Endothelial cell of umbilical vein (primary cell): ENCODE measurements around the gene ITGA5.

ENCODE experiments used
- CTCF ChIP-seq, 2 donors: IDR thresholded peaks; 1 replicate in 1 of 2; 2 replicates in 1 of 2; pipeline ENCODE4 v1.5.1; 2011; ENCODE audit warnings: low read length in 2 of 2, mild to moderate bottlenecking in 2 of 2, moderate library complexity in 2 of 2, control low read depth in 1 of 2, inconsistent platforms in 1 of 2, low read depth in 1 of 2; ENCODE audit not compliant: insufficient read depth in 1 of 2; ENCODE audit errors: extremely low read depth in 1 of 2
- EZH2 ChIP-seq: IDR thresholded peaks from 2 replicates; pipeline ENCODE4 v1.6.1; 2012; ENCODE audit warnings: borderline replicate concordance, low read depth, mild to moderate bottlenecking, moderate library complexity, low read length, inconsistent platforms; ENCODE audit not compliant: severe bottlenecking
- FOS ChIP-seq: IDR thresholded peaks from 2 replicates; pipeline ENCODE4 v1.6.1; 2011; ENCODE audit warnings: mild to moderate bottlenecking, low read length, moderate library complexity, borderline replicate concordance; ENCODE audit not compliant: insufficient read depth
- GATA2 ChIP-seq: IDR thresholded peaks from 2 replicates; pipeline ENCODE4 v1.7.0; 2011; ENCODE audit warnings: low read depth, mild to moderate bottlenecking, moderate library complexity, mixed read lengths, low read length; ENCODE audit not compliant: insufficient read length, insufficient read depth
- JUN ChIP-seq: IDR thresholded peaks from 2 replicates; pipeline ENCODE4 v1.6.1; 2011; ENCODE audit warnings: borderline replicate concordance, low read depth; ENCODE audit not compliant: insufficient read length, insufficient read depth
- POLR2A ChIP-seq: IDR thresholded peaks from 2 replicates; pipeline ENCODE4 v1.6.1; 2012; ENCODE audit warnings: low read depth, mild to moderate bottlenecking, control low read depth, low read length
- POLR2AphosphoS5 ChIP-seq: IDR thresholded peaks from 2 replicates; pipeline ENCODE4 v1.6.1; 2012; ENCODE audit warnings: low read depth, mild to moderate bottlenecking, control low read depth, low read length, moderate library complexity; ENCODE audit not compliant: insufficient read depth
- TF ChIP-seq, protein P1 (sequence below): IDR thresholded peaks from 2 replicates; pipeline ENCODE4 v1.6.1; 2011; ENCODE audit not compliant: insufficient read depth, insufficient read length

DNA sequence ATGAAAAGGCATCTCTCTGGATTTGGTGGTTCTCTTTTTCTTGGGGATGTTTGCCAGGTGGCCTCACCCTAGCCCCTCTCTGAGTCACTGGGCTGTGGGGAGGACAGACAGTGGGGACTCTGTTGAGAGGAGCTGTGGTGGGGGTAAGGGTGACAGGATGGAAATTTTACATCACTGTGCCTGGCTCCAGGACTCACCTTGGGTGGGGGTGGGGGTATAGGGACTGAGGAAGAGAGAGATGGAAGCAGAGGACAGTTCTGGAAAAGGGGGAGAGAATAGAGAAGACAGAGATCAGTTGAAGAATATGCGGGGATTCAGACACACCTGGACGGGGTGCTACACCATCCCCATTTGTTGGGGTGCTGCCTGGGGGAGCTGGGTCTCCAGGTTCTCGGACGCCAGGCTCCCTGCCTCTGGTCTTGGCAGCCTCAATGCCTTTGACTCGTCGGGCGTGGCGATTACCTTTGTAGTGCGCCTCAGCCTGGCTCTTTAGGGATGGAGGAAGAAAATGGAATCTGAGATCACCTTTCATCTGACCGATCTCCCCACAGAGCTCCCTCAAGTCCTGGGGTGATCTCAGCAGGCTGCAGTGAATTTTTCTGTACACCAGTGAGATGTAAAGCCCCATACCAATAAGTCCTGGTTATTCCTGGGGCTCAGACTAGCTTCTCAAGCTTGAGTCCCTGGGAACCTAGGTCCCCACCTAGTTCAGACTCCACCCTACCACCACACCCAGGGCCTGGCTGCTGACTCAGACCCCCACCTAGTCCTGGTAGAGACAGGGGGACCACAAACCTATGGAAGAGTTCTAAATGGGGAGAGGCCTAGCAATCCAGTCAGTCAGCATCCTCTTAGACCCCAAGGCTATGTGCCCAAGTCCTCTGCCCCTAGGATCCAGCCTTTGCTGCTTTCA, 45.2 kb downstream of the ITGA5 start:
- TF ChIP-seq EZH2 (no peak), POLR2A (no peak), CTCF (IDR thresholded peaks at IDR 0.05; ENCODE audit: extremely low read depth in 1 of 2, insufficient read depth in 1 of 2, low read depth in 1 of 2, low read length in 2 of 2) (no peak), POLR2AphosphoS5 (no peak), JUN (no peak), GATA2 (no peak), FOS (no peak)
- TF ChIP-seq, protein P1, sequence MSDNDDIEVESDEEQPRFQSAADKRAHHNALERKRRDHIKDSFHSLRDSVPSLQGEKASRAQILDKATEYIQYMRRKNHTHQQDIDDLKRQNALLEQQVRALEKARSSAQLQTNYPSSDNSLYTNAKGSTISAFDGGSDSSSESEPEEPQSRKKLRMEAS, result no peak
